ENCODE measurements around the gene RAB27B.
"Not testable (repeated sequence)": the region's sequence is repeated elsewhere in the genome, so short reads cannot be mapped to it uniquely, and the experiment has no call there.

The RAB27B gene

GRCh38 chr18:54820785-54821275, 7.4 kb upstream of the RAB27B start:
- DNase-seq = not testable (repeated sequence)

GRCh38 chr18:54822872-54823845, 5.1 kb upstream of the RAB27B start:
- no peak for DNase-seq

- no peak for DNase-seq
These were observed 3.5 kb upstream of the RAB27B start for GRCh38 chr18:54824761-54825160.

- DNase-seq = no peak
These were observed 2.5 kb upstream of the RAB27B start for GRCh38 chr18:54825601-54826344.

- no peak for DNase-seq
These were observed 709 bp downstream of the RAB27B start for GRCh38 chr18:54828986-54829385.

- DNase-seq = no peak
These were observed 1.6 kb downstream of the RAB27B start for GRCh38 chr18:54829856-54830255.

- no peak for DNase-seq
These were observed 2.0 kb downstream of the RAB27B start for GRCh38 chr18:54830260-54830659.

- DNase-seq = no peak
These were observed 2.6 kb downstream of the RAB27B start for GRCh38 chr18:54830866-54831265.

- no peak for DNase-seq
These were observed 7.7 kb downstream of the RAB27B start for GRCh38 chr18:54835944-54836343.

GRCh38 chr18:54843314-54843713, 15.0 kb downstream of the RAB27B start:
- no peak for DNase-seq

GRCh38 chr18:54845787-54846186, 17.5 kb downstream of the RAB27B start:
- no peak for DNase-seq

GRCh38 chr18:54848121-54848520, 19.8 kb downstream of the RAB27B start:
- DNase-seq = no peak

- DNase-seq = no peak
These were observed 21.4 kb downstream of the RAB27B start for GRCh38 chr18:54849683-54850082.

GRCh38 chr18:54850598-54850997, 22.3 kb downstream of the RAB27B start:
- no peak for DNase-seq

- no peak for DNase-seq
These were observed 24.8 kb downstream of the RAB27B start for GRCh38 chr18:54852780-54853675.

- not testable (repeated sequence) for DNase-seq
These were observed 26.8 kb downstream of the RAB27B start for GRCh38 chr18:54855050-54855449.

GRCh38 chr18:54856105-54856646, 27.9 kb downstream of the RAB27B start:
- no peak for DNase-seq

GRCh38 chr18:54857499-54857898, 29.2 kb downstream of the RAB27B start:
- DNase-seq = no peak

- DNase-seq = no peak
These were observed 31.6 kb downstream of the RAB27B start for GRCh38 chr18:54859667-54860421.

GRCh38 chr18:54860941-54861340, 32.7 kb downstream of the RAB27B start:
- no peak for DNase-seq

GRCh38 chr18:54867131-54867530, 38.9 kb downstream of the RAB27B start:
- no peak for DNase-seq

GRCh38 chr18:54871231-54871630, 43.0 kb downstream of the RAB27B start:
- no peak for DNase-seq

Measured in NCI-H2029 treated with DMSO at 0.1 percent for 48 hours (cell line).